Testis (tissue), 3 donors: ENCODE results near the gene TMEM181. TPM values are rescaled to one million over a fixed set of nuclear protein-coding genes. Genes with fewer than 3 reads are reported as not detected.
"Not testable (repeated sequence)": the region's sequence is repeated elsewhere in the genome, so short reads cannot be mapped to it uniquely, and the experiment has no call there.

Source experiments
- DNase-seq: peaks from one replicate; pipeline ENCODE4 v3.0.0-alpha.2; 2019
- H3K27ac ChIP-seq, 2 donors: fragments of 200-600 bp; sonication (generic); one replicate each; pipeline ENCODE4 v1.5.1; 2019
- H3K27me3 ChIP-seq: fragments of 200-600 bp; sonication (generic); one replicate; pipeline ENCODE4 v1.5.1; 2019
- H3K36me3 ChIP-seq: fragments of 200-600 bp; sonication (generic); one replicate; pipeline ENCODE4 v1.5.1; 2017; ENCODE audit warnings: low read depth; ENCODE audit errors: missing control alignments
- H3K4me1 ChIP-seq: fragments of 200-600 bp; sonication (generic); one replicate; pipeline ENCODE4 v1.5.1; 2019
- H3K4me3 ChIP-seq, 2 donors: fragments of 200-600 bp; sonication (generic); one replicate each; pipeline ENCODE4 v1.5.1; 2017 to 2019
- H3K9me3 ChIP-seq: fragments of 200-600 bp; sonication (generic); one replicate; pipeline ENCODE4 v1.5.1; 2017
- CTCF ChIP-seq, 3 experiments: fragments of 450-650 bp in 2 of 3; fragments of 200-600 bp in 1 of 3; sonication (generic) in 1 of 3; IDR thresholded peaks; one replicate each; pipeline ENCODE4 v1.5.1; 2016 to 2019; ENCODE audit warnings: antibody characterized with exemption in 3 of 3, mild to moderate bottlenecking in 2 of 3, moderate library complexity in 1 of 3
- POLR2A ChIP-seq: fragments of 450-650 bp; IDR thresholded peaks from one replicate; pipeline ENCODE4 v1.6.1; 2017; ENCODE audit warnings: antibody characterized with exemption, mild to moderate bottlenecking, moderate library complexity
- WGBS, 2 donors: methylation state at CpG; one replicate each; pipeline ENCODE4 v1.1.5; 2018; 5-methylcytosine and 5-hydroxymethylcytosine counted together
- intact Hi-C: fragments of 100-400 bp; cut with DNase I; formaldehyde crosslinking; loops from one replicate; pipeline ENCODE4 v1.15.1; 2023; ENCODE audit warnings: low total_unique reads
- polyA plus RNA-seq: library from polyadenylated mRNA; stranded (reverse); fragments of 350-450 nt; fragmentation: Illumina TruSeq; extraction: RNeasy Lipid Tissue Mini Kit (QIAGEN cat#74804); gene quantifications from one replicate; pipeline ENCODE4 v1.2.3, GENCODE V29; 2014; ENCODE audit warnings: low read depth, low replicate concordance; ENCODE audit not compliant: insufficient read depth
- total RNA-seq, 2 donors: library from RNA; depleted of rRNA; stranded (reverse); fragments of >200 nt; gene quantifications; one replicate each; pipeline ENCODE4 v1.2.3, GENCODE V29; 2016

Gene TMEM181
- total and polyA plus RNA-seq, 3 donors from 2014 or later, result 41.4 to 81.0 (median 74.6) TPM

GRCh38 chr6:158629367-158630221 is 69.7 kb downstream of the TMEM181 start:
- Histone ChIP-seq H3K4me3 (no peak overlapping the region), H3K4me1 (peaks cover 45% of the 10 kb centered on the region), H3K36me3 (no peaks in the 10 kb centered on the region), H3K27ac (no peak overlapping the region), H3K9me3 (no peaks in the 10 kb centered on the region), H3K27me3 (no peaks in the 10 kb centered on the region)
- TF ChIP-seq POLR2A (no peak), CTCF (IDR thresholded peaks at IDR 0.05) (no peak)
- no peak for DNase-seq
- 87 to 90% methylated on average over 20 of the region's 20 CpGs for WGBS, 2 donors
- intact Hi-C loops, result no loop called here

GRCh38 chr6:158630938-158631616 is 71.2 kb downstream of the TMEM181 start:
- intact Hi-C loops, result no loop called here
- WGBS, 2 donors, result 62% methylated on average over 19 of the region's 19 CpGs
- Histone ChIP-seq H3K4me3 (no peak overlapping the region), H3K4me1 (peaks cover 33% of the 10 kb centered on the region), H3K27me3 (no peaks in the 10 kb centered on the region), H3K9me3 (no peaks in the 10 kb centered on the region), H3K36me3 (no peaks in the 10 kb centered on the region), H3K27ac (peak overlapping the region; percentile 3 to 78)
- DNase-seq, result peak; percentile 81
- no peak for TF ChIP-seq CTCF (IDR thresholded peaks at IDR 0.05)
- TF ChIP-seq POLR2A, result no peak

GRCh38 chr6:158631678-158632537 is 72.0 kb downstream of the TMEM181 start:
- Histone ChIP-seq H3K4me3 (no peak overlapping the region), H3K27ac (peak overlapping the region; percentile 15 to 78)

GRCh38 chr6:158632538-158633119 is 72.7 kb downstream of the TMEM181 start:
- DNase-seq, H3K27me3 ChIP-seq, H3K9me3 ChIP-seq, H3K36me3 ChIP-seq, H3K4me3 ChIP-seq, intact Hi-C loops: not testable (repeated sequence)
- Histone ChIP-seq H3K4me1 (peaks cover 20% of the 10 kb centered on the region), H3K27ac (peak overlapping the region; percentile 15 to 78)
- WGBS, 2 donors, result 75 to 79% methylated on average over 3 of the region's 3 CpGs

More at GRCh38 chr6:158631678-158632537, 72.0 kb downstream of the TMEM181 start:
- no peaks in the 10 kb centered on the region for H3K27me3 ChIP-seq
- WGBS, 2 donors, result 29 to 36% methylated on average over 19 of the region's 19 CpGs
- no peaks in the 10 kb centered on the region for H3K36me3 ChIP-seq
- peak; percentile 80 for DNase-seq
- no peaks in the 10 kb centered on the region for H3K9me3 ChIP-seq
- intact Hi-C loops, result no loop called here
- H3K4me1 ChIP-seq, result peaks cover 25% of the 10 kb centered on the region
- no peak for TF ChIP-seq CTCF (IDR thresholded peaks at IDR 0.05)
- TF ChIP-seq POLR2A, result no peak
